Panc1 (cell line): ENCODE data around the gene HKDC1. TPM values are rescaled to one million over a fixed set of nuclear protein-coding genes. Genes with fewer than 3 reads are reported as not detected.

Experiments
- ATAC-seq: fragments of 200-7000 bp; cut with Tn5 transposase; 2 replicates; pipeline ENCODE4 v1.9.1; 2020; ENCODE audit warnings: mild to moderate bottlenecking, moderate library complexity
- BruUV-seq: library from RNA; stranded (reverse); fragments of 400-500 nt; replicated peaks from 2 replicates; lab custom pipeline; 2021; lab: Mats Ljungman, UMichigan
- CTCF ChIA-PET: fragments of 300-600 bp; sonication (Branson Sonifier 250); formaldehyde crosslinking; loops from one replicate; lab custom pipeline; 2022; ENCODE audit warnings: antibody characterized with exemption; lab: Charles Lee
- POLR2A ChIA-PET: fragments of 300-600 bp; sonication (Branson Sonifier 250); formaldehyde crosslinking; loops from one replicate; lab custom pipeline; 2022; ENCODE audit warnings: antibody characterized with exemption; lab: Charles Lee
- DNase-seq: peaks from one replicate; pipeline ENCODE4 v3.0.0-alpha.2; 2010; ENCODE audit warnings: low read depth, low spot score
- H3K27ac ChIP-seq: 2 replicates; pipeline ENCODE4 v1.5.1; 2011; ENCODE audit warnings: mild to moderate bottlenecking, low read length, inconsistent platforms
- H3K27me3 ChIP-seq: fragments of 200-500 bp; sonication (Bioruptor generic); 2 replicates; pipeline ENCODE4 v1.6.0; 2014; ENCODE audit warnings: low read length, inconsistent platforms; ENCODE audit not compliant: control insufficient read depth, insufficient read depth
- H3K36me3 ChIP-seq: fragments of 200-500 bp; sonication (Bioruptor generic); 2 replicates; pipeline ENCODE4 v1.5.1; 2014; ENCODE audit warnings: inconsistent platforms, mild to moderate bottlenecking, low read length, moderate library complexity; ENCODE audit not compliant: control insufficient read depth, insufficient read depth
- H3K4me1 ChIP-seq: 2 replicates; pipeline ENCODE4 v1.5.1; 2011; ENCODE audit warnings: inconsistent platforms, mild to moderate bottlenecking, low read length, moderate library complexity; ENCODE audit not compliant: control insufficient read depth, insufficient read depth
- H3K4me3 ChIP-seq, 2 experiments: 2 replicates each; pipeline ENCODE4 v1.5.1; 2011 to 2012; ENCODE audit warnings: low read depth in 2 of 2, low read length in 2 of 2, mild to moderate bottlenecking in 2 of 2, inconsistent platforms in 1 of 2, moderate library complexity in 1 of 2
- H3K9me3 ChIP-seq: fragments of 200-500 bp; sonication (Bioruptor generic); 2 replicates; pipeline ENCODE4 v1.5.1; 2014; ENCODE audit warnings: low read depth, mild to moderate bottlenecking, inconsistent platforms, low read length, moderate library complexity; ENCODE audit not compliant: control insufficient read depth, insufficient read depth
- CTCF ChIP-seq: fragments of 450-650 bp; IDR thresholded peaks from 2 replicates; pipeline ENCODE4 v1.5.1; 2017; ENCODE audit warnings: mild to moderate bottlenecking
- POLR2AphosphoS5 ChIP-seq: IDR thresholded peaks from 2 replicates; pipeline ENCODE4 v1.6.1; 2012; ENCODE audit warnings: mild to moderate bottlenecking, low read depth, low read length, moderate library complexity
- REST ChIP-seq, 2 experiments: IDR thresholded peaks; 2 replicates each; pipeline ENCODE4 v1.6.1; 2011 to 2012; ENCODE audit warnings: low read depth in 2 of 2, control low read depth in 1 of 2, low read length in 1 of 2, mild to moderate bottlenecking in 1 of 2, moderate library complexity in 1 of 2; ENCODE audit not compliant: insufficient read depth in 1 of 2
- SIN3A ChIP-seq: IDR thresholded peaks from 2 replicates; pipeline ENCODE4 v1.6.1; 2012; ENCODE audit warnings: low read depth, mild to moderate bottlenecking, low read length, moderate library complexity, borderline replicate concordance; ENCODE audit not compliant: insufficient read depth
- TCF7L2 ChIP-seq: IDR thresholded peaks from 2 replicates; pipeline ENCODE4 v1.6.1; 2011; ENCODE audit warnings: mild to moderate bottlenecking, low read depth, low read length, inconsistent platforms
- in situ Hi-C: cut with HindIII; loops from 2 replicates; pipeline ENCODE4 v1.10.0; 2016; ENCODE audit warnings: low sequenced_read_pairs, low pct_unique_long_range_greater_than_20kb
- intact Hi-C: fragments of 100-400 bp; cut with micrococcal nuclease; formaldehyde crosslinking; loops from one replicate; pipeline ENCODE4 v1.10.0; 2022; ENCODE audit not compliant: unreplicated experiment
- total RNA-seq: library from RNA; stranded (reverse); gene quantifications from one replicate; pipeline ENCODE4 v1.2.1, GENCODE V29; 2021; ENCODE audit not compliant: unreplicated experiment

The HKDC1 gene
- total RNA-seq, 1 experiment from 2014 or later: 1.1 TPM

- Histone ChIP-seq H3K9me3 (no peaks in the 10 kb centered on the region), H3K4me1 (no peaks in the 10 kb centered on the region), H3K4me3 (no peak overlapping the region), H3K36me3 (no peaks in the 10 kb centered on the region), H3K27ac (no peak overlapping the region), H3K27me3 (no peaks in the 10 kb centered on the region)
- DNase-seq: no peak
- in situ Hi-C loops (no loop called here), intact Hi-C loops (no loop called here)
- BruUV-seq: no TSS peak
- no peak for TF ChIP-seq CTCF
- no peak for TF ChIP-seq REST (IDR thresholded peaks at IDR 0.05; ENCODE audit: insufficient read depth in 1 of 2, low read depth in 2 of 2, low read length in 1 of 2)
- no peak for TF ChIP-seq TCF7L2
- TF ChIP-seq POLR2AphosphoS5: no peak
- TF ChIP-seq SIN3A: no peak
- ChIA-PET POLR2A (no interaction called here), CTCF (no interaction called here)
- ATAC-seq: no peak
These were observed 56.4 kb downstream of the HKDC1 start for GRCh38 chr10:69276503-69276902.

GRCh38 chr10:69278446-69278963, 58.4 kb downstream of the HKDC1 start, which contains the start of gene HK1:
Gene HK1 (plus strand): TSS chr10:69278496.
- intact Hi-C loops: no loop called here
- POLR2A ChIA-PET: interaction anchor here (0.6 kb wide), 1 partner anchor 933 kb away, joined by 3 read pairs; no protein-coding TSS in a partner anchor
- CTCF ChIA-PET: no interaction called here

More at GRCh38 chr10:69278446-69278963, 58.4 kb downstream of the HKDC1 start, which contains the start of gene HK1:
- no peaks in the 10 kb centered on the region for H3K27me3 ChIP-seq
- H3K27ac ChIP-seq: no peak within 1 kb of the TSS
- in situ Hi-C loops: no loop called here
- H3K4me3 ChIP-seq: no peak within 1 kb of the TSS
- no peaks in the 10 kb centered on the region for H3K36me3 ChIP-seq
- no peaks in the 10 kb centered on the region for H3K4me1 ChIP-seq
- no TSS peak for BruUV-seq
- TF ChIP-seq SIN3A (no peak), TCF7L2 (no peak), POLR2AphosphoS5 (no peak), REST (IDR thresholded peaks at IDR 0.05; ENCODE audit: insufficient read depth in 1 of 2, low read depth in 2 of 2, low read length in 1 of 2) (no peak), CTCF (no peak)
- DNase-seq: no peak
- no peaks in the 10 kb centered on the region for H3K9me3 ChIP-seq
- ATAC-seq: no peak
